Activated CD8-positive, alpha-beta memory T cell treated with anti-CD3 and anti-CD28 coated beads, Interleukin-2, amount 50 U/mL, for 4 hours (primary cell): ENCODE data around the gene SLC35E4.

Experiments used
- DNase-seq: peaks from one replicate; pipeline ENCODE4 v3.0.0-alpha.2; 2020

SLC35E4 gene

DNA sequence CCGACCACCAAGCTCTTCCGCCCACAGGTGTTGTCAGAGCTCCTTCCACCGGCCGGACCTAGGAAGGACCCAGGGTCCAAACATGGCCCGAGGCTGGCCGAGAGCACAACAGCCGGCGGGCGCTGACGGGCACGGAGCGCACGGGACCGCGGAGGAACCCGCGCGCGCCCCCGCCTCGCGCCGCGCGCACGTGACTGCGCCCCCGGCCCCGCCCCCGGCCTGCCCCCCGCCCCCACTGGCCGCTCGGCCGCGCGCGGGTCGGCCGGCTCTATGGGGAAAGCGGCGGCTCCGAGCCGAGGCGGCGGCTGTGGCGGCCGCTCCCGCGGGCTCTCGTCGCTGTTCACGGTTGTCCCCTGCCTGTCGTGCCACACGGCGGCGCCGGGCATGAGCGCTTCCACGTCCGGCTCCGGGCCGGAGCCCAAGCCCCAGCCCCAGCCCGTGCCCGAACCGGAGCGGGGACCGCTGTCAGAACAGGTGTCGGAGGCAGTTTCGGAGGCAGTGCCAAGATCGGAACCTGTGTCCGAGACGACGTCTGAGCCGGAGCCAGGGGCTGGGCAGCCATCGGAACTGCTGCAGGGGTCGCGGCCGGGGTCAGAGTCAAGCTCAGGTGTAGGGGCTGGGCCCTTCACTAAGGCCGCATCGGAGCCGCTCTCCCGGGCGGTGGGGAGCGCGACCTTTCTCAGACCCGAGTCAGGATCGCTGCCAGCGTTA is 59.2 kb downstream of the SLC35E4 start, which contains the start of gene OSBP2:
TSS of gene OSBP2 (plus strand) at position 235 of the 711 bp plus-strand sequence. CDS start at position 271, 36 bp downstream.
- DNase-seq = peak; percentile 38

DNA sequence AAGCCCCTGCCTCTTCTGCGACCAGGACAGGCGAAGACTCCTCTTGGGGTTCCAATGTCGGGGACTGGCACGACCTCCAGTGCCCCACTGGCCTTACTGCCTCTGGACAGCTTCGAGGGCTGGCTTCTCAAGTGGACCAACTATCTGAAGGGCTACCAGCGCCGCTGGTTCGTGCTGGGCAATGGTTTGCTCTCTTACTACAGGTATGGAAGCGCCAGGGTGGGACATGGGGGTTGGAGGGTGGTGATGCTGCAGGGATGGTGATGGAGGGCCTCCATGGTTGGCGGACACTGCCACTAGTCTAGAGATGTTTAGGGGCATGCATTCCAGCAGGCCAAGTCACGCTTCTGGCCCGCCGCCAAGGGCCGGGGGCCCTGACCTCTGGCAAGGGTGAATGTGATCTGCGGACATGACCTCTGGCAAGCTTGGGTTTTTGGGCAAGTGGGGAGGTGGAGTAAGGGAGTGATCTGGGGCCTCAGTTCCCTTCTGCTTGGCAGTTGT is 59.8 kb downstream of the SLC35E4 start:
- no peak for DNase-seq

DNA sequence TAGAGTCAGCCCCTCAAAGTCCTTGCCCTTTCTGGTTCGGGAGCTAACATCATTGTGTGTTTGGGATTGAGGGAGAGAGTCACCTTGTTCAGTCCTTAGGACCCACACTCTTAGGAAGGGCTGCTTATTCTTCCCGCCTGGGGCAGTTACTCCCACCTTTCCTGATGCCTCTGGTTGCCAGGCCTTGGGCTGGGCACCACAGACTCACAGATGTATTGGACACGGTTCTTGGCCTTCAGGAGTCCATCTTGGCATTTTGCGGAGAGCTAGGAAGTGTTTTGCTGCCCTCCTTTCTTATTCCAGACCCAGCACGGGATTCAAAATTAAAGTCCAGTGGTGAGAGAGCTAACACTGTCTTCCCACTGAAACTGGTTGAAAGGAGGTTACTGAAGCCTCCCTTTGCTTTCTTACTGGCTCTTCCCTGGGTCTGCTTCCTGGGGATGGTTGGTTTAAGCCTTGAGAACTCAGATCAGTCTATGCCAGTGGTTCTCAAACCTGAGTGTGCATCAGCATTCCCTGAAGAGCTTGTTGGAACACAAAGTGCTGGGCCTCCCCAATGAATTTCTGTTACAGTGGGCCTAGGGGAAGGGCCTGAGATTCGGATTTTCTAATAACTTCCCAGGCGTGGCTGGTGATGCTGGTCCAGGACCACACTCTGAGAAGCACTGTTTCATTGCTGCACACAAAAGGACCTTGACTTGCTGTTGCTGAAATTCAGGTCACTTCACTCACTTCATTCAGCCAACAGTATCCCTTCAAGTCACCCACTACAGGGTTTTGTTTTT is 60.5 kb downstream of the SLC35E4 start:
- DNase-seq = no peak
